ENCODE results near the gene IGF1R.
A peak's percentile ranks its signal among the peaks of the same experiment; 100 is the strongest.

The IGF1R gene

DNA sequence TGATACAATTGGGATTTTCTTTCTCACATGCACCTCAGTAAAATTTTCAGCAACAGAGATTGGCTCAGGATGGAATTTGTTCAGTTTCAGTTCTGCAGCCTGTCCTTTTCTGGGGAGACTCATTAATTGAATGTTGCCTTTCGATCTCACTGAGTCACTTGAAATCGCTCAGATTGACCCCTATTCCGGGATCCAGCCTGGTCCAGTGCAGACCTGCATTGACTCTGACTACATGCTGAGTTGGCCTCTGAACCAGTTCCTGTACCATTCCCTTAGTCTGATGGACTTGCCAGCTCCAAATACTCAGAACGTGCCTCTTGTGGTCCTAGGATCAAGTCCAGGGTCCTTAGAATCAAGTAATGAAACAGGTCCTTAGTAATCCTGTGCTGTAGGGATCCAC, 9.4 kb downstream of the IGF1R start:
- Mint-ChIP-seq H3K9me3 (no peaks in the 10 kb centered on the region), H3K4me1 (peaks cover 8% of the 10 kb centered on the region), H3K36me3 (no peaks in the 10 kb centered on the region), H3K4me3 (no peak overlapping the region), H3K27ac (no peak overlapping the region)
- DNase-seq (ENCODE audit: low spot score in 2 of 2) (no peak), ATAC-seq (no peak)

GRCh38 chr15:98658831-98659699, 10.7 kb downstream of the IGF1R start:
- H3K4me3 Mint-ChIP-seq = no peak overlapping the region
- ATAC-seq (peak; percentile 68), DNase-seq (ENCODE audit: low spot score in 2 of 2) (no peak)
- no peaks in the 10 kb centered on the region for H3K9me3 Mint-ChIP-seq
- H3K4me1 Mint-ChIP-seq = peaks cover 12% of the 10 kb centered on the region
- H3K27ac Mint-ChIP-seq = no peak overlapping the region
- H3K36me3 Mint-ChIP-seq = no peaks in the 10 kb centered on the region

DNA sequence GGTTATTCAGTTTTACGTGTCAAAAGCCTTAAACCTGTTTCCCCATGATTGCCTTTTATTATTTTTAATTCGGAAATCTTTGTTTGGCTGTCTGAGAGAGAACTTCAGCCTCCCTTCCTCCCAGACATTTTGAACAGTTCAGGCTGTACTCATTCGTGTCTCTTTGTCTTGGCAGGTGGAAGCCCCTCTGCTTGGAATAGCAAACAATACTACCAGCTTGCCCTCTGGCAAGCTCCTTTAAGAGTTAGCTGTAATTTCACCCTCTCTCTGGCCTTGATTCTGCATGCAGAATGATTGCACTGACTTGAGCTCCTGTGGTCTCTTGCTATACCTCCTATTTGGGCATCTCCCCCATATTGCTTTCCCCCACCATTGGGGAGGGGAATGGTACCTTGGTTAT, 11.7 kb downstream of the IGF1R start:
- no peak for DNase-seq (ENCODE audit: low spot score in 2 of 2)
- no peaks in the 10 kb centered on the region for H3K9me3 Mint-ChIP-seq
- no peaks in the 10 kb centered on the region for H3K36me3 Mint-ChIP-seq
- H3K4me1 Mint-ChIP-seq = peaks cover 9% of the 10 kb centered on the region
- no peak for ATAC-seq
- H3K4me3 Mint-ChIP-seq = no peak overlapping the region
- no peak overlapping the region for H3K27ac Mint-ChIP-seq

- Mint-ChIP-seq H3K4me1 (peaks cover 16% of the 10 kb centered on the region), H3K9me3 (no peaks in the 10 kb centered on the region), H3K36me3 (no peaks in the 10 kb centered on the region), H3K4me3 (no peak overlapping the region), H3K27ac (no peak overlapping the region)
- no peak for DNase-seq (ENCODE audit: low spot score in 2 of 2)
- no peak for ATAC-seq
Observed at GRCh38 chr15:98663045-98663444, 14.7 kb downstream of the IGF1R start.

DNA sequence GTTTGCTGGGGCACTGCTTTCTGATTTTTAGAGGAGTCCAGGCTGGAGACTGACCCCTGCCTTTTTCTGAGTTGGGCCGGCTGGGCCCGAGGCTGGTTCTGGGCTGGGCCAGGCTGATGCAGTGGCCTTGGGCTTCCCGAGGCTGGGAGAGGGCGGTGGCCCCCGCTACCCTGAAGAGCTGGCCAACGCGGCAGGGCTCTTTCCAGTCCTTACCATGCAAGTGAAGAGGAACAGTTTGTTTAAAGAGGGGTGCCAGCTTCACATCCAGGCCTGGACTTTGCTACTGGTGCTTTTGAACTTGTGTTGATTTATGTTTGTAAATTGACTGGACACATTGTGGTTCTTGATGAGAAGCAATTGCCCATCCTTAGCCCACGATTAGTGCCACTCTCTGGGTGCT, 15.3 kb downstream of the IGF1R start:
- H3K4me3 Mint-ChIP-seq = no peak overlapping the region
- ATAC-seq (no peak), DNase-seq (ENCODE audit: low spot score in 2 of 2) (no peak)
- no peak overlapping the region for H3K27ac Mint-ChIP-seq
- peaks cover 18% of the 10 kb centered on the region for H3K4me1 Mint-ChIP-seq
- no peaks in the 10 kb centered on the region for H3K9me3 Mint-ChIP-seq
- H3K36me3 Mint-ChIP-seq = no peaks in the 10 kb centered on the region

- Mint-ChIP-seq H3K27ac (no peak overlapping the region), H3K4me1 (peaks cover 35% of the 10 kb centered on the region), H3K9me3 (no peaks in the 10 kb centered on the region), H3K4me3 (no peak overlapping the region), H3K36me3 (no peaks in the 10 kb centered on the region)
- ATAC-seq (no peak), DNase-seq (ENCODE audit: low spot score in 2 of 2) (no peak)
Observed at GRCh38 chr15:98666441-98666840, 18.1 kb downstream of the IGF1R start.

DNA sequence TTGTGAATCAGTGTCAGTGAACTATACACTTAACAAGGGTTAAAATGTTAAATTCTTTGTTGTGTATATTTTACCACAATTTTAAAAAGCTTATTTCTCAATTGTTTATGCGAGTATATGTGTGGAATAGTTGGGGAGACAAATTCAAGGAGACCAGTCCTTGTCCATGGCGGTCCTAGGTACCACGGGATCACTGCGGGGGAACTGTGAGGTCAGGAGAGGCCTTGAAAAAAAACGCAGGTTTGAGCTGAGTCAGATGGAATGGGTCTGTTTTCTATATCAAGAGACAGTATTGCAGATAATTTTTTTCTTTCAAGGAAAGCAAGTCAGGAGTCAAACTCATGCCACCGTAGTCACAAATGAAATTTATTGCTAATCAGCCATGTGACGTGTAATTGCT, 18.5 kb downstream of the IGF1R start:
- H3K27ac Mint-ChIP-seq = no peak overlapping the region

GRCh38 chr15:98667521-98668179, 19.3 kb downstream of the IGF1R start:
- no peak overlapping the region for H3K4me3 Mint-ChIP-seq
- ATAC-seq (no peak), DNase-seq (ENCODE audit: low spot score in 2 of 2) (no peak)
- no peak overlapping the region for H3K27ac Mint-ChIP-seq
- no peaks in the 10 kb centered on the region for H3K9me3 Mint-ChIP-seq
- peaks cover 31% of the 10 kb centered on the region for H3K4me1 Mint-ChIP-seq
- no peaks in the 10 kb centered on the region for H3K36me3 Mint-ChIP-seq

More for the DNA sequence above, 18.5 kb downstream of the IGF1R start:
- ATAC-seq (no peak), DNase-seq (ENCODE audit: low spot score in 2 of 2) (no peak)
- Mint-ChIP-seq H3K4me1 (peaks cover 35% of the 10 kb centered on the region), H3K9me3 (no peaks in the 10 kb centered on the region), H3K36me3 (no peaks in the 10 kb centered on the region), H3K4me3 (no peak overlapping the region)

DNA sequence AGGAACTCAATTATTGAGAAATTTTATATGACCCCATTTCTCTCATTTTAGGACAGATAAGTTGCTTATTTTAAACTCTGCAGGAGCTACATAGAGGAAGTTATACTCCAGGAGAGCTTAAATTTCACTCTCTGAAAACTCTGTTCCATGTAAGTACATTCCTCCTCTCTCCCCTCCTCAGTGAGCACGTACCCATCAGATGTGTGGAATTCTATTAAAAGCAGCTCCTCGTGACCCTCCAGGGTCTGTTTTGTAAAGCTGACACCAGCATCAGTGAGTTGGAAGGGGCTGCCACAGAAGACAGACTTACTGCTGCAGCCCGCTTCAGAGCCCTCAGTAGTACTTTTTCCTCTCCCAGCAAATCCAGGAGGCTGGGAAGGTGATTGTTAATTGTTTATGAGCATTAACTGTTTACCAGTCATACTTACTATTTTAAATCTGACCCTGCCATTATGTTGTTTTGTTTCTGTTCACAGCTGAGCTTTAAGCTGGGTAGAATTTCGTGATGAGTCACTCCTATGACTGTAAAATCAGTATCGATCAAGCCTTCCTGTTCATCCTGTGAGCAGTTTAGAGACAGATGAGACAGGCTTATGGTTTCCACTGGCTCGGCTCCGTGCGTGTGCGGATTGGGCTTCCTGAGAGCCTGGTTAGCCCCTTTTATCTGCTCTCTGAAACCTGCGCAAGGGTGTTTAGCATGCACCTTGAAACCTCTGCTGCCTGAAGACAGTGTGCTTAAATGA, 20.4 kb downstream of the IGF1R start:
- peak overlapping the region; percentile 21 for H3K27ac Mint-ChIP-seq
- no peaks in the 10 kb centered on the region for H3K36me3 Mint-ChIP-seq
- ATAC-seq (peak; percentile 96), DNase-seq (ENCODE audit: low spot score in 2 of 2) (no peak)
- H3K9me3 Mint-ChIP-seq = no peaks in the 10 kb centered on the region
- peaks cover 26% of the 10 kb centered on the region for H3K4me1 Mint-ChIP-seq
- H3K4me3 Mint-ChIP-seq = peak overlapping the region; percentile 4

GRCh38 chr15:98669638-98670037, 21.3 kb downstream of the IGF1R start:
- Mint-ChIP-seq H3K4me3 (no peak overlapping the region), H3K27ac (peak overlapping the region; percentile 21), H3K36me3 (no peaks in the 10 kb centered on the region), H3K4me1 (peaks cover 26% of the 10 kb centered on the region), H3K9me3 (no peaks in the 10 kb centered on the region)
- DNase-seq (ENCODE audit: low spot score in 2 of 2) = no peak
- no peak for ATAC-seq

- Mint-ChIP-seq H3K9me3 (no peaks in the 10 kb centered on the region), H3K27ac (no peak overlapping the region), H3K4me3 (no peak overlapping the region), H3K4me1 (peaks cover 24% of the 10 kb centered on the region), H3K36me3 (no peaks in the 10 kb centered on the region)
- DNase-seq (ENCODE audit: low spot score in 2 of 2) = no peak
- ATAC-seq = no peak
Observed at GRCh38 chr15:98671060-98672008, 23.0 kb downstream of the IGF1R start.

DNA sequence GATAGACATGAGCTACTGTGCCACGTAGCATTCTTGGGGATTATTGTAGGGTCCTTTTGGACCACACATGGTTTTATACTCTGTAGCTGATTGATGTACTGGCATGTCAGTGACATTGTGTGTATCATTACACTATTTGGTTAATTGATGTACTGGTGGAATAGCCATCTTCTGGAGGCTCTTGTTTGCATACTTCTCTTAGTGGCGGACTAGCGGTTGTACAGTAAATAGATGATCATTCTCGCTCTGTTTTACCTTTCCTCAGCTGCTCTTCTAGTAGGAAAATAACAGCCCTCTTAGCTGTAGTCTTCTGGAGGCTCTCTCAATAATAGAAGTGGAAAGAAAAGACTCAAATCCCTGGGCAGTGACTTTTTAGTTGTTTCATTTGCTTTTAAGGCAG, 24.8 kb downstream of the IGF1R start:
- no peaks in the 10 kb centered on the region for H3K36me3 Mint-ChIP-seq
- peaks cover 19% of the 10 kb centered on the region for H3K4me1 Mint-ChIP-seq
- H3K27ac Mint-ChIP-seq = no peak overlapping the region
- ATAC-seq (no peak), DNase-seq (ENCODE audit: low spot score in 2 of 2) (no peak)
- no peak overlapping the region for H3K4me3 Mint-ChIP-seq
- H3K9me3 Mint-ChIP-seq = no peaks in the 10 kb centered on the region

DNA sequence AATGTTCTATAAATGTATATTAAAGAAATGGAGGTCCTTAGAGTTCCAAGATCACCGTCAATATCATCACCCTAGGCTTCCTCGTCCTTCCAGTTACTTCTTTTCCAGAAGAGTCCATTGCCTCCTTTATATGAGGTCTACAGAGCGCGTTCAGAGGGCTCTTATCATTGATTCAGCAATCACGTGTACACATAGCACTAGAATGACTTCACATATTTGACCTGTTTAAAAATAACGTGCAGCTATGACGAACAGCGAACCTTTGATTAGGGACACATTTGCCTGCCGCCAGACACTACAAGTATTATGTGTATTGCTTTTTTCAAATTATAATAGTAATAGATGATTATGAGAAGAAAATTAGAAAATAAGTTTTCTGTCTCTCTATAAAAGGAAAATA, 26.0 kb downstream of the IGF1R start:
- Mint-ChIP-seq H3K9me3 (no peaks in the 10 kb centered on the region), H3K4me1 (peaks cover 10% of the 10 kb centered on the region), H3K4me3 (no peak overlapping the region), H3K27ac (no peak overlapping the region), H3K36me3 (no peaks in the 10 kb centered on the region)
- ATAC-seq = no peak
- no peak for DNase-seq (ENCODE audit: low spot score in 2 of 2)

DNA sequence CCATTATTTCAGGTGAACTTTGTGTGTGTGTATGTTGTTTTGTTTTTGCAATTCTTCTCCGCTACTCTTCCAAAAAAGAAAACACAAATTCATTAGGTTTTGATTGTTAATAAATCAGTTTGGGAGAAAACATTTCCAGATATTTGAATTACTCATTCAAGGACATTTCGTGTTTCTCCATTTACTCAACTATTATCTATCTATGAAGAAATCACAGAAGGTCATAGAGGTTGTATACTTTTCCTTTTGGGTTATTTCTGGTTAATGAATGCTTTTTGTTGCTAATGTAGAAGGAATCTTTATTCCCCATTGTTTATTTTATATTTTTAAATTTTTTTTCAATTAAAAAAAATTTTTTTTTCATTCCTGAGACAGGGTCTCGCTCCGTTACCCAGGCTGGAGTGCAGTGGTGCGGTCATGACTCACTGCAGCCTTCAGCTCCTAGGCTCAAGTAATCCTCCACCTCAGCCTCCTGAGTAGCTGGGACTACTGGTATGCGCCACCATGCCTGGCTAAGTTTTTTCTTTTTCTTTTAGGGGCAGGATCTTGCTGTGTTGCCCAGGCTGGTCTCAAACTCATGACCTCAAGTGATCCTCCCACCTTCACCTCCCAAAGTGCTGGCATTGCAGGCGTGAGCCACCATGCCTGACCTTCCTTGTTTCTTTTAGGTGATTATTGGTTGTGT, 28.4 kb downstream of the IGF1R start:
- ATAC-seq (no peak), DNase-seq (ENCODE audit: low spot score in 2 of 2) (no peak)
- H3K36me3 Mint-ChIP-seq = no peaks in the 10 kb centered on the region
- H3K9me3 Mint-ChIP-seq = no peaks in the 10 kb centered on the region
- no peak overlapping the region for H3K4me3 Mint-ChIP-seq
- H3K27ac Mint-ChIP-seq = no peak overlapping the region
- H3K4me1 Mint-ChIP-seq = peaks cover 1% of the 10 kb centered on the region
